GM19043 (cell line): Measurements from ENCODE around the gene TNIP1.

ENCODE experiments used
- ATAC-seq: cut with Tn5 transposase; IDR thresholded peaks from one replicate; pipeline ENCODE4 v1.9.1; 2021; ENCODE audit warnings: low read depth; ENCODE audit not compliant: unreplicated experiment

Gene TNIP1, protein sequence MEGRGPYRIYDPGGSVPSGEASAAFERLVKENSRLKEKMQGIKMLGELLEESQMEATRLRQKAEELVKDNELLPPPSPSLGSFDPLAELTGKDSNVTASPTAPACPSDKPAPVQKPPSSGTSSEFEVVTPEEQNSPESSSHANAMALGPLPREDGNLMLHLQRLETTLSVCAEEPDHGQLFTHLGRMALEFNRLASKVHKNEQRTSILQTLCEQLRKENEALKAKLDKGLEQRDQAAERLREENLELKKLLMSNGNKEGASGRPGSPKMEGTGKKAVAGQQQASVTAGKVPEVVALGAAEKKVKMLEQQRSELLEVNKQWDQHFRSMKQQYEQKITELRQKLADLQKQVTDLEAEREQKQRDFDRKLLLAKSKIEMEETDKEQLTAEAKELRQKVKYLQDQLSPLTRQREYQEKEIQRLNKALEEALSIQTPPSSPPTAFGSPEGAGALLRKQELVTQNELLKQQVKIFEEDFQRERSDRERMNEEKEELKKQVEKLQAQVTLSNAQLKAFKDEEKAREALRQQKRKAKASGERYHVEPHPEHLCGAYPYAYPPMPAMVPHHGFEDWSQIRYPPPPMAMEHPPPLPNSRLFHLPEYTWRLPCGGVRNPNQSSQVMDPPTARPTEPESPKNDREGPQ

DNA sequence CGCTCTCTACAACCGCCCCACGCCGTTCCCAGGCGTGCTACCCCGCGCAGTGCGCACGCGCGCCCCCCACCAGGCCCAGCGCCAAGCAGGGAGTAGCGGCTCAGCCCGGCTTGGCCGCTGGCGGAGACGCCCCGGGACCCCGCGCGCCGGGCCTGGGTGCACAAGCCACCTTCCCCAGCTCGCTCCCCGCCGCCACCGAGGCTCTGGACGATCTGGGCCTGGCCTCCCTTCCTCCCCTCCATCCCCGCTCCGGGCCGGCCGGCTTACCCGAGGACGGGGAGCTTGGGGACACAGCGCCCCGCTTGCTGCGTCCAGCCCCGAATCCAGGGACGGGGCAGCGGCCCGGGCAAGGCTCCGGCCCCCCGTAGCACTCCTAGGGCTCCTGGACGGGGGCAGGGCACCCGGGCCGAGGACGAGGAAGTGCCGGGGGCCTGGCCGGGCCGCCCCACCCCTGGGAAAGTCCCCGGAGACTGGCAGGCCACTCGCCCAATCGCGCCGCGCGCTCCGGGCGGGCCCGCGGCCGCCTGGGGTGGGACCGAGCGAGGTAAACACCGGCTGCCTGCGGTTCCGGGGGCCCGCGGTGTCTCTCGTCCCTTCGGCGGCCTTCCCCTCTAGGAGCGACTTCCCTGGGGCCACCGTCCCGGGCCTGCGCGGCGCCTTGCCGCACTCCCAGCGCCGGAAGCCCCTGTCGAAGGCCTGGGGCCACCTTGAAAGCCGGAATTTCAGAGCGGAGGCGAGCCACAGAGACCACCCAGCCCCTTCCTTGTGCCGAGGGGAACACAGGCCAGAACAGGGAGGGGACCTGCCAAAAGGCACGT, at the start of gene TNIP1:
TNIP1 (minus strand) TSS at position 422 of the 818 bp plus-strand sequence. CDS start 15,939 bp downstream, outside the sequence.
- ATAC-seq, result peak; percentile 66

- ATAC-seq, result no peak
These were observed 49.5 kb upstream of the TNIP1 start for GRCh38 chr5:151130235-151130921.

DNA sequence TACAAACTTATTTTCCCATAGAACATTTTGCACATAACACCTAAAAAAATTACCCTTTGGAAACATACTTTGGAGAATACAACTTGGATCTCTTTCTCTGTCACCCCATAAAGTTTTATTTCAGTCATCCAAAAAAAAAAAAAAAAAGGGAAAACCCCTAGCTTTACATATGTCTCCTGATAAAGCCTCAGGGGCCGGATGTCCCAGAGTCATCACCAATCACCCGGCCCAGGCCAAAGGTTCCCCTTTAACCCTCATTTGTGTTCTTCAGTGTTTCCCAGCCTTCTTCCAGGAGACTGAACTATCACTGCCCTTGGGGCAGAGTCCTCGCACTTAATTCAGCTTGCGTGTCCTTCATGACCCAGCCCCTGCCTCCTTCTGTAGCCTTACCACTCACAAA, 48.0 kb upstream of the TNIP1 start:
- ATAC-seq, result no peak

DNA sequence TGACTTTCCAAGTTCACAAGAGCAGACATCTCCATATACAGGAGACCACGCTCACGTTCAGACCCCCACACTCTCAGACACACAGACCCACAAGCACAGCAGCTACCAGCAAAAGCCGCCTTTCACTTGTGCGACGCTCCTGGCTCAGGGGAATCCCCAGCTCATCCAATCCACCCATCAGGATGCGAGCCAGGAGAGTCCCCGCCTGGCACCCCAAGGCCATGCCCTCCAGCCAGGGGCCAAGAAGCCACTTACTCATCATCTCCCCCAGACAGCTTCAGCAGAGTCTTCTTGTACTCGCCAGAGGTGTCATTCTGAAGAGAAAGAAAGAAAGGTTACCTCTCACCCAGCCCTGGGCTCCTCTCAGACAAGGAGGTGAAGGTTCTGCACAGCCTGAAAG, 47.1 kb upstream of the TNIP1 start:
- no peak for ATAC-seq

DNA sequence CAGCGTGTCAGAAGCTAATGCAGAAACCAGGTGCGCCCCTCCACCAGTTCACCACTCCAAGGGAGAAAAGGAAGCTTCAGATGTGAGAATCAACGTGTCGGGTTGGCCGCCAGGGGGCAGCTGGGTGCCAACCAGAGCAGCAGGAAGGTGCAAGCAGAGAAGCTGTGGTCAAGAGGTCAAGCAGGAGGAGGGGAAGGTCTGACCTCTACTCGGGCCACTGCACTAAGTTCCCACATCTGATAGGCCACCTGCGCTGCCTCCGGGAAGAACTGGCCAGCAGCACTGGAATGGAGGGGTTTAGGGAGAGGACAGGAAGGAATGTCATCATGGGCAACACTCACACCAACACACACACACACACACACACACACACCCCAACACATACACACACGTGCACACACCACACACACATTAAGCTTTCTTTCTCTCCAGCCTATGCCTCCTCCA, 45.4 kb upstream of the TNIP1 start:
- ATAC-seq, result no peak

- no peak for ATAC-seq
These were observed 44.6 kb upstream of the TNIP1 start for GRCh38 chr5:151125421-151125820.

GRCh38 chr5:151123897-151124751, 43.3 kb upstream of the TNIP1 start:
- peak; percentile 88 for ATAC-seq

DNA sequence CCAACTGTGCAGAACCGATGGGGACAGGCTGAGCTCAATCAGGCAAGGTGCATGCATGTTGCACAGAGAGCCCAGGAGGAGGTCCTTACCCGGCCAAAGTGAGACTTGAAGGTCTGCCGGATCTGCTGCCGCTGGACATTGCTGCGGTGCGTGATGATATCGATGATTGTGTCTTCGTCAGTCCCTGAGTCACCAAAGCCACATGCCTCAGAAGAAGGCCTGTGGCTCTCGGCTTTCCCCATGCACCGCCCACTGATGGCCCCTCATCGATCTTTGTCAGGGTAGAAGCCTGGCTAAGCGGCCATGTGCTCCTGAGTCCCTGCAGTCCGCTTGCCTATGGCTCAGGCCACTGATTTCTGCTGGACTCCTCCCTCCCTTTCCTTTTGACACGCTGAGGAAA, 42.0 kb upstream of the TNIP1 start:
- ATAC-seq, result no peak

GRCh38 chr5:151121665-151122064, 40.8 kb upstream of the TNIP1 start:
- no peak for ATAC-seq

DNA sequence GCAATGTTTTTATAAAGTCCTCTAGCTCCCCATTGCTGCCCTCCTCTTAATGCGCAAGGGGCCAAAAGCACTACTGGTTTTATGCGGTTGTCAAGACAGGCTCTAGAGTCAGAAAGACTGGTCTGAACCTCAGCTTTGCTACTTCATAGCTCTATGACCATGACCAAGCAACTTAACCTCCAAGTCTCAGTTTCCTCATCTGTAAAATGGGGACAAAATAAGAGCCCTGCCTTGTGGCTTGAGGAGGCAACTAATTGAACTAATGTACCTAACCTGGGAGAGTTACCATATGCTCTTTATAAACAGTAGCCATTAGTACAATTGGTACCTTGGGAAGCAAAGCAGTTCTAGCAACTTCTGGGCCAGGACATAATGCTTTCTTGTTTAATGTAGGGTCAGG, 40.3 kb upstream of the TNIP1 start:
- ATAC-seq, result no peak

GRCh38 chr5:151118913-151119575, 38.2 kb upstream of the TNIP1 start:
- no peak for ATAC-seq

DNA sequence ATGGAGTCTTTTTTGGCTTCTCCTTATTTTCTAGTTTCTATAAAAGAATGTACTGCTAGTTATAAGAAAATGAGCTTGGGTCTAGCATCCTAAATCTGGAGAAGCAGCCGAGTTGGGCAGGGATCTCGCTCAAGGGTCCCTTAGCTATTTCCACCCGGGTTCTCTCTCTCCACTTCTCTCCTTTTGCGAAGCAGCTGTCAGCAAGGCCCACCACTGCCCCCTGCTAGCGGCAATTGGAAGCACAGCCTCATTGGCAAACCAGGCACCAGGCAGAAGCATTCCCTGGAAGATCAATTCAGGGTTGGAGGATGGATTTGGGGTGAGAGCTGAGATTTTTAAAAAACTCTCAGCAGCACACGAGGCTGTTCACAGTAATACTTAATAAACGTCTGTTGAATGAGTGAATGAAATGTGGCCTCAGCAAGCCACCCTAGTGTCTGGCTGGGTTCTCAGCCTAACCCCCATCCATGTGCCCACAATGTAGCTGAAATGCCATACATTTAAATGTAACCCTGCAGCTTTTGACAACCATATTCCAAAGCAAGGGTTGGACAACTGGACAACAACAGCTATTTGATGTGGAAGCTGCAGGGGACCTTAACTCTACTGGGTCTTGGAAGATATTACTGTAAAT, 34.6 kb upstream of the TNIP1 start:
- ATAC-seq, result peak; percentile 52

DNA sequence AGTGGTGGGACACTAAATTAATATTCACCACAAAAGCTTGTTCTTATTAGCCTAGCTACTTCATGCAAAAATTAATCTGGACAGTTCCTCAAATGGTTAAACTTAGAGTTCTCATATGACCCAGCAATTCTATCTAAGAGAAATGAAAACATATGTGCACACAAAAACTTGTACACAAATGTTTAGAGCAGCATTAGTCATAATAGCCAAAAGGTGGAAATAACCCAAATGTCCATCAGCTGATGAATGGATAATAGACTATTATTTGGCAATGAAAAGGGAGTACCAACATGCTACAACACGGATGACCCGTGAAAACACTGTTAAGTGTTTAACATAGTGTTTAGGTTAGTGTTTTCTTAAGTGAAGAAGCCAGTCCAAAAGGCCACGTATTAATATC, 32.8 kb upstream of the TNIP1 start:
- no peak for ATAC-seq

DNA sequence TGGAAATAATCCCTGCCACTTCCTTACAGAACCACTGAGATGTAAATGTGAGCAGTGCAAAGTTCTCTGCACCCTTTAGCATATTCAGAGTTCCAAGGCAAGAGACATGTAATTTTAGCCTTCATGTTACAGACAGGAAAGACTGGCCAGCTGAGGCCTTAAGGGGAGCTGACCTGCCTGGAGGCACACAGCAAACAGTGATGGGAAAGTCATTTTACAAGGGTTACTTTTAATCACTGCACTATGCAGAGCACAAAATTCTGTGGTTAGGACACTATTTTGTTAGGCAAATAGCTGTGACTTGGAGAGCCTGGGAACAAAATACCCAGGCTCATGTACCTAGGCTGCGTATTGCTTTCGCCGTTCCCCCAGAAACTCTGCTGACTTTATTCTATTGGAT, 30.2 kb upstream of the TNIP1 start:
- ATAC-seq, result no peak

- ATAC-seq, result no peak
These were observed 29.4 kb upstream of the TNIP1 start for GRCh38 chr5:151110122-151110681.

DNA sequence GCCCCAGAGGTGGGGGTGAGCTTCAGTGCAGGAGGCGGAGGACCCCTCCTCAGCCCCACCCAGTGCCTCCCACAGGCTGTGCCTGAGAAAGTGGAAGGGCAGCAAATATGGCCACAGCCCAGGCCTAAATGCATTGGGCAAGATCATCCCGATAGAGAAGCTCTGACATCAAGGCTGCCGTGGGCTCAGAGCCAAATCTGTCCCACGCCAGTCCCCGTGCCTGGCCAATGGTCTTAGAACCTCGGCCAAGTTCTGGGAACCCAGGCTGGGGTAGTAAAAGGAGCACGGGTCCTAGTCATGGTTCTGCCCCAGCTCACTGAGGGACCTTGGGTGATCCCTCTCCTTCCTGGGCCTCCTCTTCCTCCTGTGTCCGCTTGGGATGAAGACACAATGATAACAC, 27.7 kb upstream of the TNIP1 start:
- no peak for ATAC-seq

- ATAC-seq, result no peak
These were observed 27.1 kb upstream of the TNIP1 start for GRCh38 chr5:151107738-151108520.

DNA sequence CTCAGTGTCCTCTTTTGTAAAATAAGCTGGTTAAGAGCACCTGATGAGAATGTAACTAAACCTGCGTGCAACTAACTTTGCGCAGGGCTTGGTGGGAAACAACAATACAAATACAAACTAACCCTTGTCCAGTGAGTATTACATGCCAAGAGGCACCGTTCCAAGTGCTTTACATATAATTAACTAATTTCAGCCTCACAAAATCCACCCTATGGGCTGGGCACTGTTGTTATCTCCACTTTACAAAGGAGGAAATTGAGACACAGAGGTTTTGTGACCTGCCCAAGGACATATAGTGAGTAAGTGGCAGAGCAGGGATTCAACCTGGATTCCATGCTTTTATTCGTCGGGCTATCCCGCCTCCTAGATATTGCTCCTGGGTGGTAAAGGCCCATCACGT, 26.2 kb upstream of the TNIP1 start:
- no peak for ATAC-seq
